H1 (cell line): ENCODE results near the gene SIN3B. TPM values are rescaled to one million over a fixed set of nuclear protein-coding genes. Genes with fewer than 3 reads are reported as not detected.

Source experiments
- CTCF ChIA-PET: fragments of 300-600 bp; sonication (Branson Sonifier 250); formaldehyde crosslinking; loops from one replicate; lab custom pipeline; 2021; ENCODE audit not compliant: partially characterized antibody; lab: Charles Lee
- POLR2A ChIA-PET: fragments of 300-600 bp; sonication (Branson Sonifier 250); formaldehyde crosslinking; loops from one replicate; lab custom pipeline; 2021; ENCODE audit warnings: inconsistent platforms; ENCODE audit not compliant: partially characterized antibody; lab: Charles Lee
- DNase-seq, 2 experiments: peaks; one replicate each; pipeline versions ENCODE4 v3.0.0 to v3.0.0-alpha.2; 2010 to 2022; ENCODE audit warnings: low spot score in 2 of 2, low read depth in 1 of 2, mixed read lengths in 1 of 2
- FAIRE-seq: peaks from 2 replicates; lab custom pipeline; 2011; peaks lifted over from hg19 to GRCh38; lab: Jason Lieb, UNC
- H2AFZ ChIP-seq: 2 replicates; pipeline ENCODE4 v1.8.1; 2012; ENCODE audit warnings: low read length, inconsistent platforms
- H2AK5ac ChIP-seq: 2 replicates; pipeline ENCODE4 v1.6.1; 2013; ENCODE audit warnings: low read depth, low read length
- H2BK120ac ChIP-seq: replicated peaks from 2 replicates; pipeline ENCODE3; 2013; ENCODE audit warnings: low read depth, low read length, inconsistent platforms
- H2BK12ac ChIP-seq: 2 replicates; pipeline ENCODE4 v1.6.1; 2013; ENCODE audit warnings: low read depth, low read length
- H2BK15ac ChIP-seq: 2 replicates; pipeline ENCODE4 v1.6.1; 2013; ENCODE audit warnings: low read length
- H2BK20ac ChIP-seq: 2 replicates; pipeline ENCODE4 v1.6.1; 2013; ENCODE audit warnings: low read length
- H2BK5ac ChIP-seq: 2 replicates; pipeline ENCODE4 v1.6.1; 2013; ENCODE audit warnings: low read depth, low read length
- H3K14ac ChIP-seq: 2 replicates; pipeline ENCODE4 v1.6.1; 2013; ENCODE audit warnings: inconsistent platforms; ENCODE audit not compliant: insufficient read length
- H3K18ac ChIP-seq: 2 replicates; pipeline ENCODE4 v1.6.1; 2013; ENCODE audit warnings: low read length; ENCODE audit errors: extremely low read depth
- H3K23ac ChIP-seq: 2 replicates; pipeline ENCODE4 v1.6.1; 2013; ENCODE audit warnings: inconsistent platforms; ENCODE audit not compliant: insufficient read length
- H3K23me2 ChIP-seq: 2 replicates; pipeline ENCODE4 v1.6.1; 2013; ENCODE audit warnings: low read depth, low read length
- H3K27ac ChIP-seq: 2 replicates; pipeline ENCODE4 v1.6.1; 2011; ENCODE audit warnings: low read depth, low read length, inconsistent platforms
- H3K27me3 ChIP-seq, 4 experiments: replicated peaks in 1 of 4; 1 replicate in 1 of 4; 2 replicates in 3 of 4; pipeline versions ENCODE4 v1.6.1 to v1.8.1; 2011 to 2013; ENCODE audit warnings: low read length in 3 of 4, mild to moderate bottlenecking in 3 of 4, inconsistent platforms in 2 of 4, mixed read lengths in 2 of 4, moderate library complexity in 1 of 4; ENCODE audit not compliant: control insufficient read depth in 3 of 4, insufficient read depth in 3 of 4; ENCODE audit errors: extremely low read depth in 1 of 4
- H3K36me3 ChIP-seq, 4 experiments: 2 replicates each; pipeline versions ENCODE4 v1.6.1 to v1.8.1; 2011 to 2013; ENCODE audit warnings: mild to moderate bottlenecking in 4 of 4, low read length in 3 of 4, moderate library complexity in 2 of 4, control low read depth in 1 of 4, inconsistent platforms in 1 of 4; ENCODE audit not compliant: insufficient read depth in 4 of 4, control insufficient read depth in 2 of 4
- H3K4ac ChIP-seq: replicated peaks from 2 replicates; pipeline ENCODE3; 2013; ENCODE audit warnings: low read length, low read depth, mixed read lengths, inconsistent platforms; ENCODE audit not compliant: insufficient read length
- H3K4me1 ChIP-seq, 4 experiments: replicated peaks in 1 of 4; 1 replicate in 1 of 4; 2 replicates in 3 of 4; pipeline versions ENCODE4 v1.6.1 to v1.8.1; 2011 to 2013; ENCODE audit warnings: low read length in 3 of 4, inconsistent platforms in 2 of 4, mixed read lengths in 1 of 4; ENCODE audit not compliant: insufficient read depth in 4 of 4, control insufficient read depth in 3 of 4
- H3K4me2 ChIP-seq, 2 experiments: 2 replicates each; pipeline versions ENCODE4 v1.6.1 to v1.8.1; 2011 to 2013; ENCODE audit warnings: low read depth in 2 of 2, low read length in 2 of 2, control low read depth in 1 of 2, inconsistent platforms in 1 of 2, mild to moderate bottlenecking in 1 of 2; ENCODE audit not compliant: insufficient read depth in 1 of 2
- H3K4me3 ChIP-seq, 4 experiments: fragments of 200-600, 300-600 bp in 1 of 4; sonication (generic), shearing (Covaris generic), sonication (Bioruptor Twin) in 1 of 4; 2 replicates each; pipeline versions ENCODE4 v1.5.1 to v1.8.1; 2011 to 2016; ENCODE audit warnings: low read length in 4 of 4, low read depth in 3 of 4, control low read depth in 2 of 4, inconsistent platforms in 2 of 4, mild to moderate bottlenecking in 2 of 4, mixed read lengths in 1 of 4, moderate library complexity in 1 of 4; ENCODE audit not compliant: insufficient read depth in 2 of 4; ENCODE audit errors: extremely low read depth in 1 of 4
- H3K56ac ChIP-seq: replicated peaks from 2 replicates; pipeline ENCODE3; 2013; ENCODE audit warnings: low read depth, mild to moderate bottlenecking, mixed read lengths, low read length, inconsistent platforms; ENCODE audit not compliant: insufficient read length
- H3K79me1 ChIP-seq: 2 replicates; pipeline ENCODE4 v1.6.1; 2013; ENCODE audit warnings: low read depth, low read length, control low read depth
- H3K79me2 ChIP-seq, 2 experiments: 2 replicates each; pipeline versions ENCODE4 v1.6.1 to v1.8.1; 2012 to 2013; ENCODE audit warnings: low read length in 2 of 2, mild to moderate bottlenecking in 2 of 2, inconsistent platforms in 1 of 2; ENCODE audit not compliant: insufficient read depth in 2 of 2, control insufficient read depth in 1 of 2
- H3K9ac ChIP-seq, 4 experiments: replicated peaks in 1 of 4; 1 replicate in 1 of 4; 2 replicates in 3 of 4; pipeline versions ENCODE4 v1.6.1 to v1.8.1; 2011 to 2013; ENCODE audit warnings: low read depth in 3 of 4, low read length in 3 of 4, control low read depth in 2 of 4, mild to moderate bottlenecking in 2 of 4, moderate library complexity in 2 of 4, inconsistent platforms in 1 of 4; ENCODE audit errors: extremely low read depth in 1 of 4
- H3K9me3 ChIP-seq, 2 experiments: 2 replicates each; pipeline versions ENCODE4 v1.6.1 to v1.8.1; 2012 to 2013; ENCODE audit warnings: mild to moderate bottlenecking in 2 of 2, moderate library complexity in 2 of 2, control low read depth in 1 of 2, inconsistent platforms in 1 of 2, low read depth in 1 of 2, low read length in 1 of 2, mixed read lengths in 1 of 2; ENCODE audit not compliant: insufficient read depth in 2 of 2
- H4K20me1 ChIP-seq, 2 experiments: replicated peaks in 1 of 2; 2 replicates each; pipeline versions ENCODE3 to v1.8.1; 2011 to 2013; ENCODE audit warnings: inconsistent platforms in 2 of 2, low read length in 2 of 2, mild to moderate bottlenecking in 1 of 2; ENCODE audit not compliant: insufficient read depth in 2 of 2, control insufficient read depth in 1 of 2
- H4K5ac ChIP-seq: 2 replicates; pipeline ENCODE4 v1.6.1; 2013; ENCODE audit warnings: low read length, low read depth, mixed read lengths, inconsistent platforms; ENCODE audit not compliant: insufficient read length
- H4K8ac ChIP-seq: 2 replicates; pipeline ENCODE4 v1.8.0; 2013; ENCODE audit warnings: mild to moderate bottlenecking, moderate library complexity, low read length, inconsistent platforms; ENCODE audit not compliant: insufficient read depth; ENCODE audit errors: extremely low read depth
- H4K91ac ChIP-seq: replicated peaks from 2 replicates; pipeline ENCODE3; 2013; ENCODE audit warnings: low read length, mixed read lengths, inconsistent platforms; ENCODE audit not compliant: insufficient read length
- CHD1 ChIP-seq: IDR thresholded peaks from 2 replicates; pipeline ENCODE4 v1.6.1; 2012; ENCODE audit warnings: low read depth, low read length, improper control_type of control experiment
- PHF8 ChIP-seq: fragments of 200-600 bp; sonication (generic); conservative IDR thresholded peaks from 2 replicates; pipeline ENCODE4 v1.7.1; 2012; ENCODE audit warnings: low read depth, mild to moderate bottlenecking, inconsistent platforms, low read length, moderate library complexity
- POLR2A ChIP-seq, 2 experiments: IDR thresholded peaks; 1 replicate in 1 of 2; 2 replicates in 1 of 2; pipeline ENCODE4 v1.6.1; 2011; ENCODE audit warnings: low read depth in 2 of 2, low read length in 2 of 2, mild to moderate bottlenecking in 2 of 2; ENCODE audit errors: control extremely low read depth in 1 of 2
- SIX5 ChIP-seq: IDR thresholded peaks from 2 replicates; pipeline ENCODE4 v1.6.1; 2011; ENCODE audit warnings: mild to moderate bottlenecking, low read depth, low read length
- WGBS, 2 experiments: shearing (Covaris generic) in 1 of 2; methylation state at CpG; one replicate each; pipeline versions ENCODE4 v1.1.6 to v1.1.7; 2013 to 2015; ENCODE audit warnings: low lambda C conversion rate in 2 of 2, mixed read lengths in 2 of 2, inconsistent platforms in 1 of 2, low coverage in 1 of 2, missing lambda C conversion rate in 1 of 2; ENCODE audit not compliant: insufficient replicate concordance in 2 of 2, insufficient coverage in 1 of 2, insufficient read length in 1 of 2; ENCODE audit errors: extremely low coverage in 1 of 2, missing lambda C conversion rate in 1 of 2; 5-methylcytosine and 5-hydroxymethylcytosine counted together
- polyA plus RNA-seq, 7 experiments: library from polyadenylated mRNA; depleted of rRNA in 3 of 7; stranded (reverse) in 5 of 7; unstranded in 2 of 7; fragments of >200 nt in 5 of 7; fragments of 200-250 nt in 2 of 7; gene quantifications; 1 replicate in 5 of 7; 2 replicates in 1 of 7; 4 replicates in 1 of 7; pipeline versions ENCODE4 v1.2.1 to v1.2.3, GENCODE V29; 2011 to 2013; ENCODE audit warnings: missing spikeins in 2 of 7, mixed read lengths in 2 of 7
- total RNA-seq: library from RNA; stranded (reverse); fragmentation: NEBNext Ultra II Directional; extraction: Animal tissue kit (Norgen Biotek cat#: 25700); gene quantifications from 2 replicates; pipeline ENCODE4 v1.2.1, GENCODE V29; 2021

The SIN3B gene
- total and polyA plus RNA-seq, 2 of the 8 experiments (the other 6 are each of a cell fraction or from before 2014, with no cell fraction given) = 29.5 to 71.1 TPM

DNA sequence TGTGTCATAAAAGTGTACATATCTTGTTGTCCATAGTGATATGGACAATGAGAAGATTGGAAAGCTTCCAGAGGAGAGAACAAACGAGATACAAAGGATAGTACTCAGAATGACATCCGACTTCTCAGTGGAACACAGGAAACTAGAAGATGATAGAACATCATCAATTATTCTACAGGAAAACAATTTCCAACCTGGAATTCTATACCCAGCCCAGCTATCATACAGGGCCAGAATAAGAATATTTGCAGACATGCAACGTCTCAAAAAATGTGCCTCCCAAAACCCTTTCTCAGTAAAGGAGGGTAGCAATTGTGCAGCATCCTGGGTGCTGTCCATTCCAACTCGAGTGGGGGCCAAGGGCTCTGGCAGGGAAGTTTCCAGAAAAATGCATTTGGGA is 83.6 kb downstream of the SIN3B start:
- no peaks in the 10 kb centered on the region for H3K79me2 ChIP-seq
- H3K14ac ChIP-seq = no peak overlapping the region
- no peak overlapping the region for H3K4me3 ChIP-seq
- H3K23ac ChIP-seq = no peak overlapping the region
- H3K27me3 ChIP-seq = no peaks in the 10 kb centered on the region
- no peak overlapping the region for H2BK5ac ChIP-seq
- no peak overlapping the region for H2BK20ac ChIP-seq
- no peak overlapping the region for H3K4me2 ChIP-seq
- H2BK12ac ChIP-seq = no peak overlapping the region
- 76% methylated on average over 4 of the region's 4 CpGs; no CpG with 5 or more reads in 1 of the 2 experiments for WGBS, 2 experiments
- H3K9me3 ChIP-seq = peaks cover 10 to 23% of the 10 kb centered on the region in 2 experiments; a peak in 3 of 4 replicates
- H3K36me3 ChIP-seq = no peaks in the 10 kb centered on the region
- no peaks in the 10 kb centered on the region for H4K20me1 ChIP-seq
- no peaks in the 10 kb centered on the region for H3K79me1 ChIP-seq
- no peak overlapping the region for H4K8ac ChIP-seq
- H3K27ac ChIP-seq = no peak overlapping the region
- H2AK5ac ChIP-seq = no peak overlapping the region
- no peak overlapping the region for H4K5ac ChIP-seq
- no peak overlapping the region for H2BK15ac ChIP-seq
- no peak overlapping the region for H3K18ac ChIP-seq
- FAIRE-seq (no peak), DNase-seq (no peak)
- no peak overlapping the region for H2BK120ac ChIP-seq
- no peaks in the 10 kb centered on the region for H3K4me1 ChIP-seq
- H2AFZ ChIP-seq = no peak overlapping the region
- CTCF ChIA-PET = no interaction called here
- H4K91ac ChIP-seq = no peak overlapping the region
- H3K9ac ChIP-seq = no peak overlapping the region
- no peak overlapping the region for H3K4ac ChIP-seq
- no peak overlapping the region for H3K56ac ChIP-seq
- no peaks in the 10 kb centered on the region for H3K23me2 ChIP-seq
- POLR2A ChIA-PET = no interaction called here
- TF ChIP-seq PHF8 (no peak), SIX5 (no peak), POLR2A (IDR thresholded peaks at IDR 0.05; ENCODE audit: control extremely low read depth in 1 of 2, low read depth in 2 of 2, low read length in 2 of 2) (no peak), CHD1 (no peak)
